SK-N-DZ (cell line): ENCODE measurements around the gene SLC39A11.
A peak's percentile ranks its signal among the peaks of the same experiment; 100 is the strongest.
"Not testable (repeated sequence)": the region's sequence is repeated elsewhere in the genome, so short reads cannot be mapped to it uniquely, and the experiment has no call there.

ENCODE experiments used
- DNase-seq: peaks from one replicate; pipeline ENCODE4 v3.0.0-alpha.2; 2015; ENCODE audit warnings: low spot score

The SLC39A11 gene

GRCh38 chr17:73107191-73107590 lies 14.7 kb upstream of the SLC39A11 start:
- DNase-seq, result no peak

DNA sequence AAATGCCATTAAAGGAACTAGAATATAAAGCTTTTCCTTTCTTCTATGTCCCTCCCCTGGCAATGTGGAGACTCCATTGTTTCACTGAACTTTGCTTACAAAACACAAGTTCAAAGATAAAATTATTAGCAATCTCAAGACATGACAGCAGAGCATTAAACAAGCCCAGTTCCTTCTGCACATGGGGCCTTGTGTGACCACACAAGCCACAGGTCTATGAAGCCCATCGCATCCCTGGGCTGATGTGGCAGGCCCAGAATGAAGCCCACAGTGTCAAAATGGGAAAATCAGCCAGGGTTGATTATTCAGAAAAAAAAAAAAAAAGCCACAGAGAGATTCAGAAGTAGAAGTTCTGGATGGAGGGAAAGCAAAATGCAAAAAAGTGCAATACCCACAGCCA lies 12.9 kb upstream of the SLC39A11 start:
- no peak for DNase-seq

GRCh38 chr17:73104450-73104849 lies 12.0 kb upstream of the SLC39A11 start:
- no peak for DNase-seq

DNA sequence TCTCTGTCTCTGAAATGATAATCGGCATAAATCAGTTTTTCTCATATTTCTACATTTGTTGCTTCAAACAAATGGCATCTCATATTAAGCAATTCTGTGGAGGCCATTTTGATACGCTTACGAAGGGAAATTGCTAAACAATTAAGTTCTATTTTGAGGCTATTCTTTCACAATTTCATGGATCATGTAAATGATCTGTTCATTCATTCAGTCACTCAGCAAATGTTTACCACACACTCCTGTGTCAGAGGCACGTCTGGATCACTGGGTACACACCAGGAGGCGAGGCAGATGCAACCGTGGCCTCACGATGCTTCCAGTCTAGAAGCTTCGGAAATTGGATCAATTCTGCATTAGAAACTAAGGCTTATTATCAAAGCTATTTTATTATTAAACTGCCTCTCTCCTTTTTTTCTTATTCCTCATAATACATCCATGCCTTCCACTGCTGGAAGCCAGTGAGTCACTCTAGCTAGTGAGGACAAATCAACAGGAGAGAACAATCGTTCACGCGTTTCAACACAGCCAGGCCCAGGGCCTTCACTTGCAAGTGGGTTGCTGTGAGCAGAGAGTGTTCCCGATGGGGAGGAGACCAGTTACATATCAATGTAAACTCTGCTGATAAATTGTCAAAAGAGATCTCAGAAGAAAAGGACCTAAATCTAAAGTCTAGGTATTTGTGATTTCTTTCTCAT lies 11.3 kb upstream of the SLC39A11 start:
- no peak for DNase-seq

DNA sequence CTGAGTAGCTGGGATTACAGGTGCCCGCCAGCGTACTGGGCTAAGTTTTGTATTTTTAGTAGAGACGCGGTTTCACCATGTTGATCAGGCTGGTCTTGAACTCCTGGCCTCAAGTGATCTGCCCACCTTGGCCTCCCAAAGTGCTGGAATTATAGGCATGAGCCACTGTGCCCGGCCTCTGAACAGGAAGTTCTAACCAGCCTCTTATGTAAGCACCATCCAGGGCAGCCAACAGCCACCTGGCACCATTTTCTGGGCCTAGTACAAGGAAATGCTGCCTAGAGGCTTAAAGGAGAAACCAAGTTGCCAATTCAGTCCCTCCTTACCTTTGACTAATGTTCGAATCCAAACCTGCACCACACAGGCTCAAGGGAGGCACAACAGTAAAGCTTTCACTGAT lies 8.5 kb upstream of the SLC39A11 start:
- no peak for DNase-seq

GRCh38 chr17:73100363-73100762 lies 7.9 kb upstream of the SLC39A11 start:
- DNase-seq, result no peak

DNA sequence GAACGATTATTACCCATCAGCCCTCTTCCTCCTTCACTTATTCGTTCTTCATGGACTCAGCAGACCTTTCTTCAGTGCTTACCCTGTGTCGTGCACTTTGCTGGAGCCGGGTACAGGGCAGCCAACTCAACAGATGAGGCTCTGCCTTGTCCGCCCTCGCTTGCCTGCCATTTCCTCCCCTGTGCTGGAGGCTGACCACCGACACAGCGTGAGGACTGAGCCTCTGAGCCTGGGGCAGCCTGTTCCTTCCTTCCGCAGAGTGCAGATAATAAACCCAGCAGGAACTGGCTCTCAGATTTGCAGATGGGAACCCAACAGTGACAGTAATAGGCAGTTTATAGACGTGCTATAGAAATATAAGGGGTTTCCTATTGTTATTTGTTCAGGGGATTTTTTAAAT lies 7.0 kb upstream of the SLC39A11 start:
- DNase-seq, result no peak

GRCh38 chr17:73098919-73099318 lies 6.4 kb upstream of the SLC39A11 start:
- DNase-seq, result no peak

- not testable (repeated sequence) for DNase-seq
Measured at GRCh38 chr17:73097973-73098765, 5.7 kb upstream of the SLC39A11 start.

GRCh38 chr17:73096866-73097265 lies 4.4 kb upstream of the SLC39A11 start:
- DNase-seq, result no peak

- no peak for DNase-seq
Measured at GRCh38 chr17:73096211-73096610, 3.7 kb upstream of the SLC39A11 start.

DNA sequence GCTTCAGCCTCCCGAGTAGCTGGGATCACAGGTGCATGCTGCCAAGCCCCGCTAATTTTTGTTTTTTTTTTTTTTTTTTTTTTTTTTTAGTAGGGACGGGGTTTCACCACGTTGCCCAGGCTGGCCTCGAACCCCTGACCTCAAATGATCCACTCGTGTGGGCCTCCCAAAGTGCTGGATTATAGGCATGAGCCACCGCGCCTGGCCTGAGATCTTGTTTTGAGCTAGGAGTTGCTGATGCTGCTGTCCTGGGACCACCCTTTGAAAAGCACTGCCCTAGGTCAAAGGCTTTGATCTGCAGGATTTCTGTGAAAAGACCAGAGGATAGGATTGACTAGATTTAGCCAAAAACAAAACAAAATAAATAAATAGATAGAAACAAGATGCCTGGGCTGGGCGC lies 798 bp upstream of the SLC39A11 start:
- no peak for DNase-seq

DNA sequence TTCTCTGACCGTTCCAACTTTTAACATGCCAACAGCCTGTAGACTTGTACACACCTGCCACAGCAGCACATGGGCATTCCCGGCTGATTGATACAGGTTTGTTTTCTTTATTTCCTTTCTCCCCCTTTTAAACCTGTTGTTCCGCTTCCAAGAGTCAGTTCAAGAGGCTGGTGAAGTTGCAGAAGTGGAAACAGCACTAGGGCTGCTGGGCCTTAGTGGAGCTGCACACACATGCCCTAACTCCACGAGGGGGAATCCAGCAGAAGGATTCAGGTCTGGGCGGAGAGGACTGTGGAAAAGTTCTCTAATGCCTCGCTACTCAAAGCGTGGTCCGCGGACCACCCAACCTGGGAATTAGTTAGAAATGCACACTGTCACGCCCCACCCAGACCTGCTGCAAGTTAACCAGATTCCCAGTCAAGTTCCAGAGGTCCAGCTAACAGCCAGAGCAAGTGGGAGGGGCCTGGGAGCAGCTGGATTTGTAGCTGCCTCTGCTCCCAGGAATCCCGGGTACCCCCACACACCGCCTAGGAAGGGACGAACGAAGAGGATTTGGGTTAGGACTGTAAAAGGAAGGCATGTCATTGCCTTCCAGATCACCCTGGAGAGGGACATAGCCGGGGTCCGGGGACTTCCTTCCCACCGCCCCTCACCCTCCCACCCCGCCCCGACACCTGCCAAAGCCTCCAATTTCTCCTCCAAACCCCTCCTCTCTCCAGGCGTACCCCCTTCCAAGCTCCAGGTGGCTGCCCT lies 542 bp downstream of the SLC39A11 start:
- DNase-seq, result peak; percentile 48

- DNase-seq, result no peak
Measured at GRCh38 chr17:73091410-73091769, 1.1 kb downstream of the SLC39A11 start.

DNA sequence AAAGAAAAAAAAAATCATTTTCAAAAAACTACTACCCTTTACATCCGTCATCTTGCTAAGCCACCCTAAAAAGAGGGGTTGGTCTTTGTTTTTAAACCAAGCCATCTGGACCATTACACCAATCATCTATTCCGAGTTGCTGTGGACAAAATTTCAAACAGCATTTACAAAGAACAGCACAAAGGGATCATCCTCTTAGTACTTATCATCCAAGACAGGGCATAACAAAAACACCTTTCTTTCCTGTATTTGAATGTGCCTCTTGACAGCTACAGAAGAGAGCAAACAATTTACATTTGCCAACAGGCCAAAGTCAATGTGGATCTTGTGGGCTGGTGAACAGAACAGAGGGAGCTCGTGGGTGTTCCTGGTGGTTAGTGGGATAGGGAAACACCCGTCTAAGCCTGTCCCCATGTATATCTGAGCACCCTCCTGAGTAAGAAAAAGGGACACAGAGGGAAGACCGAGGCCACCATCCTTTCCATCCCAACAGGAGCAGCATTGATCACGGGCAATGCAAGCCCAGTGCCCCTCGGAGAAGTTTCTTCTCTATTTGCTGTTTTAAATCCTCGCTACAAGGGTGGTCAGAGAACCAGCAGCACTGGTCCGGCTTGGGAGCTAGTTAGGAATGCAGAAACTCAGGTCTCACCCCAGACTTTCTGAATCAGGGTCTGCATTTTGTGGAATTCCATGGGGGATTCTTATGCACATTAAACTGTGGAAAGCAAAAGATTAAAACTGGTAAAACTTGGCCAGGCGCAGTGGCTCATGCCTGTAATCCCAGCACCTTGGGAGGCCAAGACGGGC lies 1.9 kb downstream of the SLC39A11 start:
- no peak for DNase-seq

GRCh38 chr17:73089322-73090317 lies 2.9 kb downstream of the SLC39A11 start:
- DNase-seq, result no peak

GRCh38 chr17:73088561-73088960 lies 3.9 kb downstream of the SLC39A11 start:
- no peak for DNase-seq

DNA sequence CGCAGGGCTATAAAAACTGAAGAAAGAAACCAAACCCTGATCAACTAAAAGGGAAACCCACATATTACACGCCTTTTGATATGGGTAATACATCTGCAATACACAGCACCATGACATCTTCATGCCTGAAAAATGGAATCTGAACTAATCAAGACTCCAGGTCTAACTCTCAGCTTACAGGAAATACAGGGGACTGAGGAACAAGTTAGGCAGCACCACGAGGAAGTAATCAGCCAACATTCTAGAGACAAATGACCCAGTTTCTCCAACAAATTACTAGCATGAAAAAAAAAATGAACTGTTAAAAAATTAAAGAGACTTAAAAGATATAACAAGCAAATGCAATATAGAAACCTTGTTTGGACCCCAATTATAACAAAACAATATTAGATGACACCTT lies 9.1 kb downstream of the SLC39A11 start:
- DNase-seq, result no peak

DNA sequence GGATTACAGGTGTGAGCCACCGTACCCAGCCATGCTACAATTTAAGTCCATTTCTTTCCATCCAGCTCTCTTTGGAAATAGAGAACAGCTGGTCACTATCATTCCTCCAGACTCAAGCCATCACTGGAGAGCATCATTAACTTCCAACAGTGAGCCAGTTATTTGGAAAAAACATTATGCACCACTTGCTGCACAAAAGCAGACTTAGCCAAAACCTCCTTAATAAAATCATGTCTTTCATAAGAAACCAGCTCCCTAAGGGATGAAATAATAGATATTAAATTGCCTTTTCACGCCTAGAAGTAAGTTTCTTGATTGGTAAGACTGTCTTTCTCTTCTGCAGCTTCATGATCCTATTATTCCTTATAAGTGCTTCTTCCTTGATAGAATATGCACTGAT lies 17.9 kb downstream of the SLC39A11 start:
- DNase-seq, result no peak

- DNase-seq, result no peak
Measured at GRCh38 chr17:73072219-73072962, 20.1 kb downstream of the SLC39A11 start.
